ENCODE measurements around the gene IL9.

DNA sequence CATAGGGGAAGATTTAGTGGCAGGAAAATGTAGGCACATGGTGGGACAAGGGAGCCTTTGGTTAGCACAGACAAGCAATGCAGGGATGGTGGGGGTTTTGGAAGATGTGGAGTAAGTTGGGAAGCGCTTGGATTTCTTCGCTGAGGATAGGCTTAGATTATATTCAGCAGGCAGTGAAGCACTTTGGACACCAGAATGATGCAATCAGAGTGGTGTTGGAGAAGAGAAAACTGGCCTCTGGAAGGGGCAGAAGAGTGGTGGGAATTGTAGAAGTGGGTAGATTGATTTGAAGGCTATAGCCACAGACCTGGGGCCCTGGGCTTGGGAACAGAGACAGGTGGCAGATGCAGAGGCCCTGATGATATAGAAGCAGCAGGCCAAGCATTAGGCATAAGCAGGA, 32.9 kb downstream of the IL9 start:
- TF ChIP-seq CTCF (optimal IDR thresholded peaks at IDR 0.05 in 1 of 3, IDR thresholded peaks at IDR 0.05 in 1 of 3, conservative IDR thresholded peaks at IDR 0.05 in 1 of 3; ENCODE audit: extremely low read depth in 1 of 3, insufficient read depth in 2 of 3, low read length in 3 of 3) (no peak), EZH2 (IDR thresholded peaks at IDR 0.05; ENCODE audit: low read length) (no peak)
